HepG2 (cell line): ENCODE measurements around the gene SIK3. TPM values are rescaled to one million over a fixed set of nuclear protein-coding genes. Genes with fewer than 3 reads are reported as not detected.

ENCODE experiments used
- DDIT3 ChIP-seq: sonication (generic); formaldehyde crosslinking; IDR thresholded peaks from 2 replicates; pipeline ENCODE4 v1.4.0; 2020; ENCODE audit warnings: mild to moderate bottlenecking, missing genetic modification reagents
- FLYWCH1 ChIP-seq: sonication (generic); formaldehyde crosslinking; IDR thresholded peaks from 2 replicates; pipeline ENCODE4 v1.8.1; 2023; ENCODE audit warnings: mild to moderate bottlenecking, missing genetic modification reagents
- FOXA3 ChIP-seq: IDR thresholded peaks from 2 replicates; pipeline ENCODE4 v1.6.1; 2016; ENCODE audit warnings: missing genetic modification reagents, missing compliant biosample characterization
- HNRNPH1 ChIP-seq: fragments of 200-400 bp; formaldehyde crosslinking; optimal IDR thresholded peaks from 2 replicates; pipeline ENCODE3; 2017; ENCODE audit warnings: mild to moderate bottlenecking, low read depth, low read length
- MTF1 ChIP-seq: sonication (generic); formaldehyde crosslinking; IDR thresholded peaks from 2 replicates; pipeline ENCODE4 v1.5.0; 2020; ENCODE audit warnings: missing genetic modification reagents
- NFIB ChIP-seq: sonication (generic); formaldehyde crosslinking; IDR thresholded peaks from 2 replicates; pipeline ENCODE4 v1.9.0; 2021; ENCODE audit warnings: missing genetic modification reagents, mild to moderate bottlenecking, borderline replicate concordance
- RFX5 ChIP-seq: IDR thresholded peaks from 2 replicates; pipeline ENCODE4 v1.6.1; 2011; ENCODE audit warnings: low read depth, low read length, improper control_type of control experiment
- SIN3A ChIP-seq: IDR thresholded peaks from 2 replicates; pipeline ENCODE4 v1.6.1; 2011; ENCODE audit warnings: low read depth, mild to moderate bottlenecking, control low read depth, low read length, borderline replicate concordance
- TFE3 ChIP-seq: IDR thresholded peaks from 2 replicates; pipeline ENCODE4 v1.6.1; 2016
- ZC3H13 ChIP-seq: sonication (generic); formaldehyde crosslinking; IDR thresholded peaks from 2 replicates; pipeline ENCODE4 v1.8.1; 2023; ENCODE audit warnings: mild to moderate bottlenecking, missing genetic modification reagents, moderate library complexity
- ZNF263 ChIP-seq: sonication (generic); formaldehyde crosslinking; IDR thresholded peaks from 2 replicates; pipeline ENCODE4 v1.4.0; 2020; ENCODE audit warnings: missing genetic modification reagents
- ZNF264 ChIP-seq: sonication (generic); formaldehyde crosslinking; IDR thresholded peaks from 2 replicates; pipeline ENCODE4 v1.4.0; 2020; ENCODE audit warnings: missing genetic modification reagents
- ZNF354B ChIP-seq: sonication (generic); formaldehyde crosslinking; IDR thresholded peaks from 2 replicates; pipeline ENCODE4 v1.8.0; 2022; ENCODE audit warnings: mild to moderate bottlenecking, missing genetic modification reagents
- ZNF549 ChIP-seq: sonication (generic); formaldehyde crosslinking; IDR thresholded peaks from 2 replicates; pipeline ENCODE4 v1.5.0; 2020; ENCODE audit warnings: missing genetic modification reagents
- ZNF556 ChIP-seq: sonication (generic); formaldehyde crosslinking; IDR thresholded peaks from 2 replicates; pipeline ENCODE4 v1.4.0; 2020; ENCODE audit warnings: mild to moderate bottlenecking, missing genetic modification reagents, borderline replicate concordance
- polyA plus RNA-seq, 8 experiments: library from polyadenylated mRNA; depleted of rRNA in 3 of 8; stranded (reverse) in 7 of 8; unstranded in 1 of 8; fragments of >200 nt; fragmentation: Illumina TruSeq in 4 of 8; extraction: Trizol in 4 of 8; gene quantifications; 2 replicates each; pipeline versions ENCODE4 v1.2.1 to v1.2.3, GENCODE V29; 2011 to 2016; ENCODE audit warnings: low read depth in 4 of 8, missing spikeins in 1 of 8, mixed read lengths in 1 of 8; ENCODE audit not compliant: insufficient read depth in 1 of 8
- total RNA-seq, 5 experiments: library from RNA; depleted of rRNA; stranded (reverse); fragments of >200 nt; fragmentation: Illumina TruSeq; extraction: Trizol; gene quantifications; 2 replicates each; pipeline ENCODE4 v1.2.3, GENCODE V29; 2016; ENCODE audit warnings: low read depth in 1 of 5
- TF ChIP-seq, protein P1 (sequence below): IDR thresholded peaks from 2 replicates; pipeline ENCODE4 v1.6.1; 2016; ENCODE audit warnings: control low read depth

SIK3 gene
- total and polyA plus RNA-seq, 2 of the 13 experiments (the other 11 are each of a cell fraction or from before 2014, with no cell fraction given) = 5.7 to 9.8 TPM

GRCh38 chr11:116825434-116825833 lies 272.8 kb downstream of the SIK3 start (continued):
- TF ChIP-seq, protein P1, sequence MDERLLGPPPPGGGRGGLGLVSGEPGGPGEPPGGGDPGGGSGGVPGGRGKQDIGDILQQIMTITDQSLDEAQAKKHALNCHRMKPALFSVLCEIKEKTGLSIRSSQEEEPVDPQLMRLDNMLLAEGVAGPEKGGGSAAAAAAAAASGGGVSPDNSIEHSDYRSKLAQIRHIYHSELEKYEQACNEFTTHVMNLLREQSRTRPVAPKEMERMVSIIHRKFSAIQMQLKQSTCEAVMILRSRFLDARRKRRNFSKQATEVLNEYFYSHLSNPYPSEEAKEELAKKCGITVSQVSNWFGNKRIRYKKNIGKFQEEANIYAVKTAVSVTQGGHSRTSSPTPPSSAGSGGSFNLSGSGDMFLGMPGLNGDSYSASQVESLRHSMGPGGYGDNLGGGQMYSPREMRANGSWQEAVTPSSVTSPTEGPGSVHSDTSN (CRISPR knock-in tag) = no peak
- TF ChIP-seq TFE3 (CRISPR knock-in tag) (0 out of 2 replicates have a peak, but pooled peaks have one; percentile 15), DDIT3 (CRISPR knock-in tag) (no peak), ZNF354B (CRISPR knock-in tag) (no peak), ZNF549 (no peak), RFX5 (peak; percentile 93), FLYWCH1 (no peak), NFIB (CRISPR knock-in tag) (no peak), ZNF556 (no peak), MTF1 (CRISPR knock-in tag) (no peak), FOXA3 (CRISPR knock-in tag) (0 out of 2 replicates have a peak, but pooled peaks have one; percentile 33), ZNF264 (CRISPR knock-in tag) (no peak), SIN3A (no peak), ZC3H13 (CRISPR knock-in tag) (no peak), ZNF263 (CRISPR knock-in tag) (0 out of 2 replicates have a peak, but pooled peaks have one; percentile 0), HNRNPH1 (no peak)
- TF ChIP-seq, all 625 proteins: peak for 42
